AG04449 (cell line): ENCODE measurements around the gene ASTN2.

ENCODE experiments used
- CTCF ChIA-PET: fragments of 350-600 bp; formaldehyde crosslinking; extraction: SDS; loops from one replicate; lab custom pipeline; 2021; ENCODE audit warnings: antibody characterized with exemption; lab: Yijun Ruan, JAX
- POLR2A ChIA-PET: fragments of 400-600, 350-600 bp; formaldehyde crosslinking; extraction: SDS; loops from one replicate; lab custom pipeline; 2020; ENCODE audit warnings: antibody characterized with exemption, inconsistent platforms; lab: Yijun Ruan, JAX
- DNase-seq: peaks from one replicate; pipeline ENCODE4 v3.0.0-alpha.2; 2010; ENCODE audit warnings: low read depth, low spot score
- H3K4me3 ChIP-seq: 2 replicates; pipeline ENCODE4 v1.5.1; 2011; ENCODE audit warnings: low read depth, mild to moderate bottlenecking, control low read depth, low read length
- TF ChIP-seq, protein P1 (sequence below): IDR thresholded peaks from one replicate; pipeline ENCODE4 v1.5.1; 2011; ENCODE audit warnings: mild to moderate bottlenecking, moderate library complexity, low read length, control low read depth, inconsistent platforms; ENCODE audit not compliant: insufficient read depth; ENCODE audit errors: missing control alignments

Gene ASTN2

DNA sequence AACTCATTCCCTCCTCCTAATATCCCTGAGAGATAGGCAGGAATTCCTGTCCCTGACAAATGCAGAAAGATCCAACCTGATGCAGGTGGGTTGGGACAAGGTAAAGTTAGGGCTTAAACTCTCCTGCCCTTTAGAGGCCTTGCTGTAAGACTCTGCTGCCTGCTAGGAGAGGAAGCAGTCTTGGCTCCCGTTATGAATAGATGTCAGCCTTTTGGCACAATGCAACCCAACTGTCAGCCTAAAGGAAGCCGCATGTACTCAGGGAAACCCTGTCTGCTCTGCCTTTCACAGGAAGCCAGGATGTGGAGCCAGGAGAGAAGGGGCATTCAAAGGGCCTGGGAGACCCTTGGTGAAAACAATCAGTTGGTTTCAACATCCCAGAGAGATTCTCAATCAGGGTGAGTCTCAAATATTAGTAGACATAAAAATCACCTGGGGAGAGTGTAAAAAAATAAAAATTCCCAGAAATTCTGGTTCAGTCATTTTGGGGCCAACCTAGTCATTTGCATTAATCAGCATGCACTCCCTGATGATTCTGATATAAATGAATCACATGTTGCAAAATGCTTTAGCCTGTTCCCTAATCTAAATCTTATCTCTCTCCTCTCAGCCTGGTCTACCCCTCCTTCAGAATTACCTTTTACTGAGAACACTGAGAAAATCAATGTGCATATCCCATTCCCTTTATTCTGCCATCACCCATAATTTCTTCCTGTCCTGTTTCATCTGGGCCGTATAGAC lies 864.0 kb downstream of the ASTN2 start:
- H3K4me3 ChIP-seq, result no peak overlapping the region
- ChIA-PET CTCF (no interaction called here), POLR2A (no interaction called here)
- no peak for DNase-seq
- TF ChIP-seq, protein P1, sequence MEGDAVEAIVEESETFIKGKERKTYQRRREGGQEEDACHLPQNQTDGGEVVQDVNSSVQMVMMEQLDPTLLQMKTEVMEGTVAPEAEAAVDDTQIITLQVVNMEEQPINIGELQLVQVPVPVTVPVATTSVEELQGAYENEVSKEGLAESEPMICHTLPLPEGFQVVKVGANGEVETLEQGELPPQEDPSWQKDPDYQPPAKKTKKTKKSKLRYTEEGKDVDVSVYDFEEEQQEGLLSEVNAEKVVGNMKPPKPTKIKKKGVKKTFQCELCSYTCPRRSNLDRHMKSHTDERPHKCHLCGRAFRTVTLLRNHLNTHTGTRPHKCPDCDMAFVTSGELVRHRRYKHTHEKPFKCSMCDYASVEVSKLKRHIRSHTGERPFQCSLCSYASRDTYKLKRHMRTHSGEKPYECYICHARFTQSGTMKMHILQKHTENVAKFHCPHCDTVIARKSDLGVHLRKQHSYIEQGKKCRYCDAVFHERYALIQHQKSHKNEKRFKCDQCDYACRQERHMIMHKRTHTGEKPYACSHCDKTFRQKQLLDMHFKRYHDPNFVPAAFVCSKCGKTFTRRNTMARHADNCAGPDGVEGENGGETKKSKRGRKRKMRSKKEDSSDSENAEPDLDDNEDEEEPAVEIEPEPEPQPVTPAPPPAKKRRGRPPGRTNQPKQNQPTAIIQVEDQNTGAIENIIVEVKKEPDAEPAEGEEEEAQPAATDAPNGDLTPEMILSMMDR, result no peak

GRCh38 chr9:116549786-116550660 lies 864.8 kb downstream of the ASTN2 start:
- no peak for DNase-seq
- POLR2A ChIA-PET, result no interaction called here

DNA sequence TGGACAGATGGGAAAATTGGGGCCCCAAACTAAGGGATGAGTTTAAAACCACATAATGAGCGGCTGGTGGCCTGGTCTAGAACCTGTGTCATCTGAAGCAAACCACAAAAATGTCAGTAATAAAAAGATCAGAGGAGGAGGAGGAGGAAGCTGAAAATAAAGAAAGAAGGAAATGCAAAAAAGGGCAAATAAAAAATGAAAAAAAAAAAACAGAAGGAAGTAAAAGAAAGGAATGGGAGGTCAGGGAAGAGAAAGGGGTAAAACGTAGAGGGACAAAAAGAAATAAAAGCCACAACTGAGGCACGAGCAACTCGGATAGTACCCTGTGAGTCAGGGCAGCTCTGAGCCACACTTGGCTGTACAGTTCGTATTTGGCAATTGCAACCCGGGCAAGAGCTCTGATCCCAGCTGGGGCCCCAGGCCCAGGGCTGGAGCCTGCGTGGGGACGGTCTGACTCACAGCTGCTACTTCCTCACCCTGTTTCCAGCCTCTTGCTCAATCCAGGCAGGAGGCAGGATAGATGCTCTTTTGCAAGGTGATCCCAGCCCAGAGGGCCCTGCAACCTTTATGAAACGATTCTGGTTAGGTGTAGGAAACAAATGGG lies 865.7 kb downstream of the ASTN2 start:
- DNase-seq, result peak; percentile 85

More at GRCh38 chr9:116549786-116550660, 864.8 kb downstream of the ASTN2 start:
- no peak overlapping the region for H3K4me3 ChIP-seq
- TF ChIP-seq, protein P1, result no peak
- CTCF ChIA-PET, result no interaction called here

GRCh38 chr9:116547729-116548426 lies 867.0 kb downstream of the ASTN2 start:
- TF ChIP-seq, protein P1, result no peak
- no peak overlapping the region for H3K4me3 ChIP-seq
- no peak for DNase-seq
- ChIA-PET POLR2A (no interaction called here), CTCF (interaction anchor here (1.1 kb wide), 1 partner anchor 24 kb away, joined by 3 read pairs; no protein-coding TSS in a partner anchor)

More for the DNA sequence above, 865.7 kb downstream of the ASTN2 start:
- TF ChIP-seq, protein P1, result no peak
- POLR2A ChIA-PET, result interaction anchor here (0.6 kb wide), 2 partner anchors 23 to 649 kb away, joined by 3 read pairs; no protein-coding TSS in a partner anchor
- H3K4me3 ChIP-seq, result no peak overlapping the region
- CTCF ChIA-PET, result no interaction called here

- ChIA-PET POLR2A (no interaction called here), CTCF (interaction anchor here (0.6 to 1.1 kb wide), 3 partner anchors 25 to 954 kb away, joined by 3 read pairs; no protein-coding TSS in a partner anchor)
- TF ChIP-seq, protein P1, result no peak
- no peak overlapping the region for H3K4me3 ChIP-seq
- DNase-seq, result no peak
Measured at GRCh38 chr9:116546711-116547581, 867.9 kb downstream of the ASTN2 start.
